Fibroblast of lung (primary cell): ENCODE results near the gene SCP2.

ENCODE experiments used
- CTCF ChIP-seq, 2 donors: IDR thresholded peaks in 1 of 2; conservative IDR thresholded peaks in 1 of 2; 1 replicate in 1 of 2; 2 replicates in 1 of 2; pipeline ENCODE4 v1.5.1; 2011 to 2012; ENCODE audit warnings: low read length in 2 of 2, control low read depth in 1 of 2, inconsistent platforms in 1 of 2, low read depth in 1 of 2, mild to moderate bottlenecking in 1 of 2
- EZH2 ChIP-seq: IDR thresholded peaks from 2 replicates; pipeline ENCODE4 v1.5.1; 2012; ENCODE audit warnings: low read length, control low read depth, mild to moderate bottlenecking; ENCODE audit errors: missing control alignments

- TF ChIP-seq CTCF (conservative IDR thresholded peaks at IDR 0.05 in 1 of 2, IDR thresholded peaks at IDR 0.05 in 1 of 2; ENCODE audit: low read depth in 1 of 2, low read length in 2 of 2) (no peak), EZH2 (no peak)
Observed at GRCh38 chr1:53076165-53076564, 149.1 kb downstream of the SCP2 start.
